GM18505 (cell line): Measurements from ENCODE around the gene PABPN1L.
"Not testable (repeated sequence)": the region's sequence is repeated elsewhere in the genome, so short reads cannot be mapped to it uniquely, and the experiment has no call there.

Source experiments
- ATAC-seq: cut with Tn5 transposase; IDR thresholded peaks from one replicate; pipeline ENCODE4 v1.9.1; 2021; ENCODE audit not compliant: unreplicated experiment
- POLR2A ChIP-seq: IDR thresholded peaks from 4 replicates; pipeline ENCODE4 v1.6.1; 2011; ENCODE audit warnings: borderline replicate concordance; ENCODE audit not compliant: insufficient read depth, insufficient read length; ENCODE audit errors: extremely low read depth

PABPN1L gene

DNA sequence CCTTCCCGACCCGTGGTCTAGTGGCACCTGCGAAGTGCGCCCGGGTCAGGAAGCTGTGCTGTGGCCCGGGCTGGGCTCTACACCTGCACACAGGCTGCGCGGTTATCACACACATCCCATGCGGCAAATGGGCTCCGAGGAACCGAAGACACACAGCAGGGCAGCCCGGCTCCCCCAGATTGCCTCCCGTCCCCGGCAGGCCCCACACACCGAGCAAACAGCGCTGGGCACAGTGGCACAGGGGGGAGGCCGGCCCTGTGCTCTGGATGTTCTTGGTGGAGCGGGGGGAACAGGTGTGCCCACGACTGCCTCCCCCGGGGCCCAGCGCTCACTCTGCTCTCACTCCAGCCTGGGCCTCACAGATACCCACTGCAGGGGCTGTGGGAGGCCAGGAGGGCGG is 28.9 kb upstream of the PABPN1L start:
- no peak for TF ChIP-seq POLR2A
- no peak for ATAC-seq

DNA sequence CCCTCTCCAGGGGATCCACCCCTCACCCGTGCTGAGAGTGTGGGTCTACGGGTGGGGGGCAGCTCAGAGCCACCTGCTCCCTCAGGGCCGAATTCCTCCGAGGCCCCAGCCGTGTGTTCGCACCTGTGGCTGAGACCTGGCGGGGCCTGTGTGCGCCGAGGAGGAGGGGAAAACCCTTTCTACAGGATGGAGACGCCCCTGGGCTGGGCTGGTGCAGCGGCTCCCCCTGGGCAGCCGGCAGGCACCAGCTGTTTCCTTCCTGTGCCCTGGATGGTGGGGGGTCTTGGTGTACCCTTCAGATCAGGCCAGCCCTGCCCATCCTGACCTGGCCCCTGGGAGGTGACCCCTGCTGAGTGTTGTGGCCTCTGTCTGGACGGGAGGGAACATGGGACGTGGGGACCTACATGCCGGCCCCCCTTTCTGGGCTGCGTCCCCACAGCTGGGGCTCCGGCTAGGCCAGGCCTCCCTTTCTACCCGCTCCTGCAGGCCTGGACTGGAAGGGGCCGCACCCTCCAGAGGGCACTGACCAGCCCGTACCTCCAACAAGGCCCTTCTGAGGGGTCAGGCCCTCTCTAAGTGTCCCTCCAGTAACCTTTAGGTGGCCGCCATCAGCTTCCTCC is 28.3 kb upstream of the PABPN1L start:
- no peak for ATAC-seq
- TF ChIP-seq POLR2A, result no peak

DNA sequence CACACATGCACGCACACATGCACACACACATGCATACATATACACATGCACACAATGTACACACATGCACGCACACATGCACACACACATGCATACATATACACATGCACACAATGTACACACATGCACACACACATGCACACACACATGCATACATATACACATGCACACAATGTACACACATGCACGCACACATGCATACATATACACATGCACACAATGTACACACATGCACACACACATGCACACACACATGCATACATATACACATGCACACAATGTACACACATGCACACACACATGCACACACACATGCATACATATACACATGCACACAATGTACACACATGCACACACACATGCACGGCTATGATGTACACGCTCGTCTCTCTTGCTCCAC is 27.8 kb upstream of the PABPN1L start:
- ATAC-seq, result not testable (repeated sequence)

DNA sequence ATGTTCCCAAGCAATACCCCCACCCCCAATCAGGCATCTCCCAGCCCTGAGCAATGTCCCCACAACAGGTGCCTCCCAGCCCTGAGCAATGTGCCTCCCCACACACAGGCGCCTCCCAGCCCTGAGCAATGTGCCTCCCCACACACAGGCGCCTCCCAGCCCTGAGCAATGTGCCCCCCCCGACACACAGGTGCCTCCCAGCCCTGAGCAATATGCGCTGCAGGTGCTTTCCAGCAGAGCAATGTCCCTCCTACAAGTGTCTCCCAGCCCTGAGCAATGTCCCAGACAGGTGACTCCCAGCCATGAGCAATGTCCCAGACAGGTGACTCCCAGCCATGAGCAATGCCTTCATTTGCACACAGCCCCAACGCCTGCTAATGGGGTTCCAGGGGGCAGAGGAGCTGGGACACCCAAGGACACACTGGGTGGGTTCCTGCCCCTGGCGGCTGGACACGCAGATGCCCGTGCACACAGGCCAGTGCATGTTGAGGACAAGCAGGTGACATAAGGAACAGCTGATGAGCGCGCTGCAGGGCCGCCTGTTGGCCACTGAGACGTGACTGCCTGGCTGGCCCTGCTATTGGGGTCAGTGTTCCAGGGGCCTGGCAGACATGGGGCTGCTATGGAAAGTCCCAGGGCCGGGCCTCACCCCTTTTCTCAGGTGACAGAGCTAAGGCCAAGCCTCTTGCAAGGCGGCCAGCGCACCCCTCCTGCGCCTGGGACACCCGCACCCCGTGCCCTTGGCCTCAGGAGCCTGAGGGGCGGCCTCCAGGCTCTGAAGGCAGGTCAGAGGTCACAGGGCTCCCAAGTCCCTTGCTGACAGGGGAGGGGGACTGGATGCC is 26.9 kb upstream of the PABPN1L start:
- ATAC-seq, result no peak
- no peak for TF ChIP-seq POLR2A

DNA sequence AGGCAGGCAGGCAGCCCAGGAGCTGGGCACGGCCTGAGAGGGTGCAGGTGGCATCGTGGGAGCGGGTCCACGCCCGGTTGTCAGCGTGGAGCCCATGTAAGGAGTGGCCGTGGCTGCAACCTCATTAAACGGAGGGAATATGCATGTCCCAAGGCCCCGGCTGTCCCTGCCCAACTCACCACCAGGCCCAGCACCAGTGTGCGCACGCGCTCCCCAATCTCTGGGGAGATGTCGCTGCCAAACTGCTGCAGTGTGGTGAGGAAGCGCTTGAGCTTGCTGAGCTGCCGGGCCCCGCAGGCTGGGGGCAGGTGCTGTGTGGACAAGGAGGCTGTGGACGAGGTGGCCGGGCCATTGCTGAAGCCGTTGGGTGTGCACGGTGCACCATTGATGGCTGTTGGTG is 25.6 kb upstream of the PABPN1L start:
- ATAC-seq, result no peak
- TF ChIP-seq POLR2A, result no peak

DNA sequence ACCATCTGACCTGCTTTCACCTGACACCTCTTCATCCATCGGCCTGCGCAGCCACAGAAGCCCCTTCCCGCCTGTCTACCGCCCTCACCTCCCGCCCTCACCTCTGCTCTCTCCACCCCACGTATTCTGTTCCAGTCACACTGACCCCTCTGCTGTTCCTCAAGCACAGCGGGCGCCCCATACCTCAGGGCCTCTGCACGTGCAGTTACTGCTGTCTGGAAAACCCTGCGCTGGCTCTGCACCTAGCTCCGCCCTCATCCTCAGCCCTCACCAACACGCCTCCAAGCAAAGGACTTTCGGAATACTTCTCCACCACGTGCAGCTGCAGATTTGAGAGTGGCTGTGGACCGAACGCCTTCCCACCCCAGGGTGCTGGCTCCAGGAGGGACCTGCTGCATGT is 24.6 kb upstream of the PABPN1L start:
- ATAC-seq, result no peak
- no peak for TF ChIP-seq POLR2A

DNA sequence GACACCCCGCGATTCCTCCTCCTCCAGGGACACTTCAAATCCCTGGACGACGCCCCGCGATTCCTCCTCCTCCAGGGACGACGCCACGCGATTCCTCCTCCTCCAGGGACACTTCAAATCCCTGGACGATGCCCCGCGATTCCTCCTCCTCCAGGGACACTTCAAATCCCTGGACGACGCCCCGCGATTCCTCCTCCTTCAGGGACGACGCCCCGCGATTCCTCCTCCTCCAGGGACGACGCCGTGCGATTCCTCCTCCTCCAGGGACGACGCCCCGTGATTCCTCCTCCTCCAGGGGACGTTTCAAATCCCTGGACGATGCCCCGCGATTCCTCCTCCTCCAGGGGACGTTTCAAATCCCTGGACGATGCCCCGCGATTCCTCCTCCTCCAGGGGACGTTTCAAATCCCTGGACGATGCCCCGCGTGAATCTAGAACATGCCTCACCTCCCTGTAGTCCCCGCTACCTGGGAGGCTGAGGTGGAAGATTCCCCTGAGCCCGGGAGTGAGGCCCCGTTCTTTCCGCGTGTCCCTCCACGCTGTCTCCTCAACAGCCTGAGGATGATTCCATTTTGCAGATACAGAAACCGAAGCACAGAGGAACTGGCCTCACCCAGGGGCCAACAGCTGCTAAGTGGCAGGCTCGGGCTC is 23.4 kb upstream of the PABPN1L start:
- ATAC-seq, result not testable (repeated sequence)

DNA sequence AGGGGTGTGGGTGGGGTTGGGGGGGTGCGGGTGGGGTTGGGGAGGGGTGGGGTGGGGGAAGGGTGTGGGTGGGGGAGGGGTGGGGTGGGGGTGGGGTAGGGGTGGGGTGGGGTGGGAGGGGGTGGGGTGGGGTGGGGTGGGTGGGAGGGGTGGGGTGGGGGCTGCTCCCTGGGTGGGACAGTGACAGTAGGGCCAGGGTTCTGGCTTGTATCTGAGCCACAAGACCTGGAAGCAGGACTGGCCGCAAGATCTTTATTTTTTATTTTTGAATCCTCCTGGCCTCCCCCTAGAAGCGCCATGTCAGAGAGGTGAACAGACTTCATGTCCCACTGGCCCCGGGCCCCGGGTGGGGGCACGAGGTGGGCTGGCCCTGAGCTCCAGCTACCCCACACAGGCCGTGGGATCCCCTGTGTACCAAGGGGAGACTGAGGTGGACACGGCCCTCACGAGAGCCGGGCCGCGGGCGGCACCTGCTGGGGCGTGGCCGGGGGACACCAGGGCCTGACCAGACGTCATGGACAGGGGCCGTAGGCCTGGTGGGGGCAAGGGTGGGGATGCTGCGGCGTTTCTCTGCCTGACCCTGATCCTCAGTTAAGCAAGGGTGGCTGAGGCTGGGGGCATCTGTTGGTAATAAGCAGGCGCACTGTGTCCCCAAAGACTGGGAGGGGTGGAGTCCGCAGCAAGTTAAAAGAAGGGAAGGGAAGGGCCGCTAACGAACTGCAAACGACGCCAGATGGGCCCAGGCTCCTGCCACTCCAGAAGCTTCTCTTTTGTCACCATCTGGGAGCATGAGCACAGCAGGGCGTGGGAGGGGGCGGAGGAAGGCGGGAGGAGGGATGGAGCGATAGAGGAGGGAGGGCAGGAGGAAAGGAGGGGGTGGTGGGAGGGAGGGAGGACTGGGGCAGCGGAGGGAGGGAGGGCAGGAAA is 22.3 kb upstream of the PABPN1L start:
- TF ChIP-seq POLR2A, result no peak
- no peak for ATAC-seq

DNA sequence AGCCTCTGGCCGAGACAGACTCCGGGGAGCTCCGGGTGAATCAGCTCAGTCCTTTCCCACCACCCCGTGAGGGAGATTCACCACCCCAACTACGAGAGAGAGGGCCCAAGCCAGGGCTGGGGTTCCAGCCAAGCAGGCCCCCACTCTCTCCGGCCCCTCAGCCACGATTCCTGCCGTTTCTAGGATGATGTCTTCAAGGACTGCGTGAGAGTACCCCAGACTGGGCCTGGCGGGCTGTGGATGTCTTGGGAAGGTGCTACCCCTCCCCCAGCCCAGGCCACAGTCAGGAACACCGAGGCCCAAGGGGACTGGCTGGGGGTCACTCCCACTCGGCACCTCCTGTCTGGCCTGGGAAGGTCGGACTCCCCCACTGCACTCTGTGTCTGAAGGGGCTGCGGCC is 21.6 kb upstream of the PABPN1L start:
- ATAC-seq, result no peak

DNA sequence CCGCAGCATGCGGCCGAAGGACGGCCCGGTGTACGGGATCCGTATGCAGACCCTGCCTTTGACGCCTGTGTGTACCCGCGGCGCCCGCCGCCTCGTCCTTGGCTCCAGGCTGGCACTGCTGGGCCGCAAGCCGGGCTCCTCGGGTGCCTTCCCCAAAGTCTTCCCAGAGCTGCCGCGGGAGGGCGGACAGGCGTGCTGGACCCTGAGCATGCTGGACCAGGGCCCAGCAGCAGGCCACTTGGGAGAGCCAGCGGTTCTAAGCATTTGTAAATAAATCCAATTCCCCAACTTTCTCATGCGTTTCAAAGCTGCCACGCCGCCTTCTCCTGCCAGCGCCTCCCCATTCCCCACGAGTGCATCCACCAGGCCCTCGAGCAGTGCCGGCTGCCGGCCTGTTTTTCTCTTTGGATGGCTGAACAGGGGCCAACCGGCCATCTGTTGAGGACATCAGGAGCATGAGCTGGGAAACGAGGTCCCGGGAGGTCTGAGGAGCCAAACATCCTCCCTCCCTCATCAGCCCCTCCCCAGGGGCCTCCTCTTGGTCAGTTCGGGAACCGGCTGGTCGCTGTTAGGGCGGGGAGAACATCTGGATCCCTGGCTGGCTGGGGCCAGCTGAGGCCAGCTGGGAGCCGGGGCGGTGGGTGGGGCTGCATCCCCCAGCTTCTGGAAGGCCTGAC is 20.5 kb upstream of the PABPN1L start:
- TF ChIP-seq POLR2A, result no peak
- ATAC-seq, result no peak

More for the DNA sequence above, 21.6 kb upstream of the PABPN1L start:
- no peak for TF ChIP-seq POLR2A

DNA sequence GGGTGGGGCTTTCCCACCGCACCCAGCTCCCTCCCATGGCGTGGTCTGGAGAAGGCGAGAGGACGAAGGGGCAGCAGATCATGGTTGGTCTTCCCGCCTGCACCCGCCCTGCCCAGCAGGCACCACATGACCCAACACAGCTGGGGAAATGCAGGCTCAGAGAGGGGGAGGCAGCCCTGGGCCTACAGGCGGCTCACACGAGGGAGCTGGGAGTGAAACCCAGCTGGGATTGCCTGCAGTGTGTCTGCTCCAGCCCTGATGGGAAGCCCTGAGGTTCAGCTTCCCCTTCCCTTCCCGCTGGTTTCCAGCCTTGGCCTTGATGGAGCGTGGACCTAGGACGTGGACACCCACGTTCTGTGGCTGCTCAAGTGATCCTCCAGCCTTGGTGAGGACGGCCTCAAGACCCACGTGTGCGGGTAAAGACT is 20.0 kb upstream of the PABPN1L start:
- ATAC-seq, result no peak
- TF ChIP-seq POLR2A, result no peak

DNA sequence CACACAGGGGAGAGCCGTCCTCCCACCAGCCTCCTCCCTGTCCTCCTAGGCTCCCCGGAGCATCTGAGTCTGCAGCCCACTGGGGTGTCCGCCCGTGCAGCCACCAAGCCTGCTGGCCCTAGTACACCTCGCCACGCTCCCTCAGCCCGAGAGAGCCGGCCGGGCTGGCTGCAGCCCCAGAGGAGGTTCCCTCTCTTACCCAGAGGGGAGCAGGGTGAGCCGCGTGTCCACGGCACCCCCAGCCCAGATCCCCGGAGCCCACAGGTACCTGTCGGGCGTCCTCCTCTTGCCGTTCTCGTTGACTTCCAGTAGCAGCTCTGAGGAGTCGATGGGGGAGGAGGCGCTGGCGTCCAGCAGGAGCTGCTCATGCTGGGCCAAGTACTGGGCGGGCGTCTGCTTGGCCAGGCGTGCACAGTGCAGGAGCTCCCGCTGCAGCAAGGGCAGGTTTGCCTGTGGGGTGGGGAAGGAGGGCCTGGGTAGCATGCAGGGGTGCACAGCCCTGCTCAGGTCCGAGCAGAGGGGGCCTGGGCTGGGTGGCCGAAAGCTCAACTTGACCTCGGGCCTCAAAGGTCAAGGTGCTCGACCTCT is 19.3 kb upstream of the PABPN1L start:
- ATAC-seq, result no peak
- no peak for TF ChIP-seq POLR2A
